Fibroblast of pulmonary artery (primary cell): ENCODE data around the gene OR52W1.

Experiments used
- DNase-seq: peaks from one replicate; pipeline ENCODE4 v3.0.0-alpha.2; 2010; ENCODE audit warnings: low read depth
- H3K4me3 ChIP-seq: replicated peaks from 2 replicates; pipeline ENCODE4 v1.5.1; 2011; ENCODE audit warnings: low read depth, mild to moderate bottlenecking, control low read depth, low read length, moderate library complexity
- CTCF ChIP-seq: IDR thresholded peaks from 2 replicates; pipeline ENCODE4 v1.5.1; 2011; ENCODE audit warnings: mild to moderate bottlenecking, control low read depth, low read length, inconsistent platforms; ENCODE audit errors: missing control alignments

OR52W1 gene, protein sequence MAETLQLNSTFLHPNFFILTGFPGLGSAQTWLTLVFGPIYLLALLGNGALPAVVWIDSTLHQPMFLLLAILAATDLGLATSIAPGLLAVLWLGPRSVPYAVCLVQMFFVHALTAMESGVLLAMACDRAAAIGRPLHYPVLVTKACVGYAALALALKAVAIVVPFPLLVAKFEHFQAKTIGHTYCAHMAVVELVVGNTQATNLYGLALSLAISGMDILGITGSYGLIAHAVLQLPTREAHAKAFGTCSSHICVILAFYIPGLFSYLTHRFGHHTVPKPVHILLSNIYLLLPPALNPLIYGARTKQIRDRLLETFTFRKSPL

DNA sequence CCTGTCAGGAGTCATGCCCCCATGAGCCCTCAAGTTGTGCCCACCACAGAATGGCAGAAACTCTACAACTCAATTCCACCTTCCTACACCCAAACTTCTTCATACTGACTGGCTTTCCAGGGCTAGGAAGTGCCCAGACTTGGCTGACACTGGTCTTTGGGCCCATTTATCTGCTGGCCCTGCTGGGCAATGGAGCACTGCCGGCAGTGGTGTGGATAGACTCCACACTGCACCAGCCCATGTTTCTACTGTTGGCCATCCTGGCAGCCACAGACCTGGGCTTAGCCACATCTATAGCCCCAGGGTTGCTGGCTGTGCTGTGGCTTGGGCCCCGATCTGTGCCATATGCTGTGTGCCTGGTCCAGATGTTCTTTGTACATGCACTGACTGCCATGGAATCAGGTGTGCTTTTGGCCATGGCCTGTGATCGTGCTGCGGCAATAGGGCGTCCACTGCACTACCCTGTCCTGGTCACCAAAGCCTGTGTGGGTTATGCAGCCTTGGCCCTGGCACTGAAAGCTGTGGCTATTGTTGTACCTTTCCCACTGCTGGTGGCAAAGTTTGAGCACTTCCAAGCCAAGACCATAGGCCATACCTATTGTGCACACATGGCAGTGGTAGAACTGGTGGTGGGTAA is at the start of gene OR52W1:
OR52W1 (plus strand) TSS at position 51 of the 637 bp plus-strand sequence; CDS start at position 51, 0 bp downstream.
- no peak for DNase-seq
- H3K4me3 ChIP-seq, result no peak within 1 kb of the TSS
- no peak for TF ChIP-seq CTCF

DNA sequence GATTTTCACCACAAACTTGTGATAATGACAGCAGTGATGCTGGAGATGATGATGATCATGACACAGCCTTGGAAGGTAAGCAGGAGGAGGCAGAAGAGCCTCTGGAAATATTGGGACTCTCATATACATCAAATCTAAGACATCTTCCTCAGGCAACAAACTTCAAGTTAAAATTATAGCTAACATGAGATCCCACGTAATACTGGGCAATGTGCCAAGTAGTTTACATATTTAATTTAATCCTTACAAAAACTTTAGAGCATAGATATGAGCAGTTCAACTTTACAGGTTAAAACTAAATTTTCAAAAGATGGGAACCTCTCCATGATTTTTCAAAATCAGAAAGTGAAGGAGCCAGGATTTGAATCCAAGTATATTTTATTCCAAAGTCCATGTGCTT is 47.9 kb upstream of the OR52W1 start:
- no peak overlapping the region for H3K4me3 ChIP-seq
- TF ChIP-seq CTCF, result no peak
- no peak for DNase-seq

DNA sequence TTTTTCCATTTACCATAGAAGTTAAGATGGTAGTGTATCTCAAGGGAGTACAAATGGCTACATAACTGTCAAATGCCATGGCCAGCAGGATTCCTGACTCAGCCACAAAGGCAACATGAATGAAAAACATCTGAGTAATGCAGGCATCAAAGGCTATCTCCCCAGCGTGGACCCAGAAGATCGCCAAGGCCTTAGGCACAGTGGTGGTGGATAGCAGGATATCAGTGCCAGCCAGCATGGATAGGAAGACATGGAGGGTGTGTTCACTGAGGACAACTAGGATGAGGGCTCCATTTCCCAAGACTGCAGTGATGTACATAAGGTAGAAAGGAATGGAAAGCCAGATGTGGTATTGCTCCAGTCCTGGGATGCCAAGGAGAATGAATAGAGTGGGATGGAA is 46.9 kb upstream of the OR52W1 start:
- no peak overlapping the region for H3K4me3 ChIP-seq
- DNase-seq, result no peak
- no peak for TF ChIP-seq CTCF

GRCh38 chr11:6156628-6157359 is 42.2 kb upstream of the OR52W1 start:
- no peak for TF ChIP-seq CTCF
- DNase-seq, result peak; percentile 0

DNA sequence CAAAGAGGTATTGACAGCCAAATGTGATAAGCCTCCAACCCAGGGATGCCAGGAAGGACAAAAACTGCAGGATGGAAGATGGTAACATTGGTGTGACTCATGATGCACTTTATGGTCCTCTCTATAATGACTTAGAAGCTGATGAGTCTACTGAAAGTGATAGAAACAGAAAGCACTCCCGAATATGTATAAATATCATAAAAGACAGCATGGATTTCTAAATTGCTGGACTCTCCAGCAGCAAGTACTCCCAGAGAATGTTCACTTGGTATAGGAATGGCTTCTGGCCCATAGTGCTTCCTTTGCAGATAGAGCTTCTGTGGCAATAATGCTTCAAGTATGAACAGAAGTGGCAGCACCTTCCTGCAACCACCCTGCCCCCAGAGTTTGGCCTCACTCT is 28.8 kb upstream of the OR52W1 start, which contains the start of gene OR52B2:
OR52B2 (minus strand) TSS at position 101 of the 400 bp plus-strand sequence; CDS start at position 101, 0 bp downstream.
- no peak within 1 kb of the TSS for H3K4me3 ChIP-seq
- DNase-seq, result no peak
- TF ChIP-seq CTCF, result no peak

More at GRCh38 chr11:6156628-6157359, 42.2 kb upstream of the OR52W1 start:
- no peak overlapping the region for H3K4me3 ChIP-seq

DNA sequence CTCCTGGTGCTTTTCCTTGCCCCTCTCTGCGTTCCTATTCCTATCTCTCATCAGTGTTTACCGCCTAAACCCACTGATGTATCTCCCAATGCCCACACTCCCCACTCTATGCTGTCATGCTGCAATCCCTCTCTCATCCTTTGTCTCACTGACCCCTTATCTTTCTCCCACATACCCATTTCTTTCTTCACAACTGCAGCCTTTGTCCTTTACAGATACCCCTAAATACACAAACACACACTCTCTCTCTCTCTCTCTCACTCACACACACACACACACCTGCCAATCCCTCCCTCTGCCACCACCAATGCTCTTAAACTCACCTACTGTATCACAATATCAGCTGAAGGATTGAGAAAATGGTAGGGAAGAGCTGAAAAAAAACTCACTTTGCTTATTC is 23.6 kb upstream of the OR52W1 start:
- no peak for TF ChIP-seq CTCF
- DNase-seq, result no peak
- H3K4me3 ChIP-seq, result no peak overlapping the region
